Endothelial cell of umbilical vein (primary cell): Measurements from ENCODE around the gene ESRRB. TPM values are rescaled to one million over a fixed set of nuclear protein-coding genes. Genes with fewer than 3 reads are reported as not detected.

Source experiments
- BruUV-seq: library from RNA; stranded (reverse); fragments of 400-500 nt; replicated peaks from 2 replicates; lab custom pipeline; 2021; lab: Mats Ljungman, UMichigan
- CTCF ChIA-PET: fragments of 300-600, 350-600 bp; sonication (Branson Sonifier 250); formaldehyde crosslinking; loops from one replicate; lab custom pipeline; 2021; ENCODE audit warnings: antibody characterized with exemption, inconsistent platforms; lab: Charles Lee
- POLR2A ChIA-PET: fragments of 300-600, 350-600 bp; sonication (Branson Sonifier 250); formaldehyde crosslinking; loops from one replicate; lab custom pipeline; 2021; ENCODE audit warnings: antibody characterized with exemption, inconsistent platforms; lab: Charles Lee
- DNase-seq: peaks from one replicate; pipeline ENCODE4 v3.0.0-alpha.2; 2011; ENCODE audit warnings: low read depth, low spot score
- FAIRE-seq: peaks from 2 replicates; lab custom pipeline; 2011; peaks lifted over from hg19 to GRCh38; lab: Jason Lieb, UNC
- H2AFZ ChIP-seq: 2 replicates; pipeline ENCODE4 v1.6.0; 2012; ENCODE audit warnings: low read depth, low read length, control low read depth, inconsistent platforms
- H3K27ac ChIP-seq: 2 replicates; pipeline ENCODE4 v1.5.1; 2011; ENCODE audit warnings: low read depth, mild to moderate bottlenecking, control low read depth, low read length, moderate library complexity; ENCODE audit not compliant: insufficient read depth
- H3K27me3 ChIP-seq, 2 experiments: 2 replicates each; pipeline versions ENCODE4 v1.6.0 to v1.6.1; 2011; ENCODE audit warnings: low read length in 2 of 2, mixed read lengths in 1 of 2; ENCODE audit not compliant: control insufficient read depth in 2 of 2, insufficient read depth in 2 of 2
- H3K36me3 ChIP-seq, 2 experiments: 2 replicates in 1 of 2; 3 replicates in 1 of 2; pipeline ENCODE4 v1.5.1; 2011; ENCODE audit warnings: low read length in 2 of 2, mild to moderate bottlenecking in 1 of 2, moderate library complexity in 1 of 2; ENCODE audit not compliant: control insufficient read depth in 2 of 2, insufficient read depth in 2 of 2; ENCODE audit errors: extremely low read depth in 1 of 2
- H3K4me1 ChIP-seq: 3 replicates; pipeline ENCODE4 v1.5.1; 2011; ENCODE audit warnings: mild to moderate bottlenecking, low read length; ENCODE audit not compliant: control insufficient read depth, insufficient read depth; ENCODE audit errors: extremely low read depth
- H3K4me2 ChIP-seq: 2 replicates; pipeline ENCODE4 v1.6.1; 2011; ENCODE audit warnings: low read length, control low read depth, mixed read lengths; ENCODE audit not compliant: insufficient read depth
- H3K4me3 ChIP-seq, 3 experiments: fragments of 200-600 bp in 1 of 3; sonication (generic), shearing (Covaris generic) in 1 of 3; replicated peaks in 1 of 3; 2 replicates each; pipeline ENCODE4 v1.5.1; 2011 to 2016; ENCODE audit warnings: control low read depth in 3 of 3, low read length in 3 of 3, mild to moderate bottlenecking in 2 of 3, inconsistent platforms in 1 of 3, low read depth in 1 of 3, moderate library complexity in 1 of 3; ENCODE audit not compliant: insufficient read depth in 1 of 3
- H3K79me2 ChIP-seq: 2 replicates; pipeline ENCODE4 v1.6.0; 2012; ENCODE audit warnings: low read length, inconsistent platforms; ENCODE audit not compliant: control insufficient read depth, insufficient read depth
- H3K9ac ChIP-seq: replicated peaks from 2 replicates; pipeline ENCODE3; 2011; ENCODE audit warnings: low read length, control low read depth; ENCODE audit not compliant: insufficient read depth; ENCODE audit errors: extremely low read depth
- H3K9me1 ChIP-seq: replicated peaks from 3 replicates; pipeline ENCODE4 v1.6.0; 2011; ENCODE audit warnings: mild to moderate bottlenecking, low read length; ENCODE audit not compliant: control insufficient read depth, insufficient read depth; ENCODE audit errors: extremely low read depth
- H3K9me3 ChIP-seq: replicated peaks from 2 replicates; pipeline ENCODE4 v1.5.1; 2012; ENCODE audit warnings: low read length, inconsistent platforms; ENCODE audit not compliant: control insufficient read depth, insufficient read depth
- H4K20me1 ChIP-seq: replicated peaks from 2 replicates; pipeline ENCODE3; 2011; ENCODE audit warnings: mild to moderate bottlenecking, low read length; ENCODE audit not compliant: control insufficient read depth, insufficient read depth; ENCODE audit errors: extremely low read depth
- CTCF ChIP-seq, 2 donors: IDR thresholded peaks; 1 replicate in 1 of 2; 2 replicates in 1 of 2; pipeline ENCODE4 v1.5.1; 2011; ENCODE audit warnings: low read length in 2 of 2, mild to moderate bottlenecking in 2 of 2, moderate library complexity in 2 of 2, control low read depth in 1 of 2, inconsistent platforms in 1 of 2, low read depth in 1 of 2; ENCODE audit not compliant: insufficient read depth in 1 of 2; ENCODE audit errors: extremely low read depth in 1 of 2
- EZH2 ChIP-seq: IDR thresholded peaks from 2 replicates; pipeline ENCODE4 v1.6.1; 2012; ENCODE audit warnings: borderline replicate concordance, low read depth, mild to moderate bottlenecking, moderate library complexity, low read length, inconsistent platforms; ENCODE audit not compliant: severe bottlenecking
- FOS ChIP-seq: IDR thresholded peaks from 2 replicates; pipeline ENCODE4 v1.6.1; 2011; ENCODE audit warnings: mild to moderate bottlenecking, low read length, moderate library complexity, borderline replicate concordance; ENCODE audit not compliant: insufficient read depth
- GATA2 ChIP-seq: IDR thresholded peaks from 2 replicates; pipeline ENCODE4 v1.7.0; 2011; ENCODE audit warnings: low read depth, mild to moderate bottlenecking, moderate library complexity, mixed read lengths, low read length; ENCODE audit not compliant: insufficient read length, insufficient read depth
- JUN ChIP-seq: IDR thresholded peaks from 2 replicates; pipeline ENCODE4 v1.6.1; 2011; ENCODE audit warnings: borderline replicate concordance, low read depth; ENCODE audit not compliant: insufficient read length, insufficient read depth
- MAX ChIP-seq: IDR thresholded peaks from 2 replicates; pipeline ENCODE4 v1.6.1; 2011; ENCODE audit not compliant: insufficient read depth, insufficient read length
- MYC ChIP-seq: IDR thresholded peaks from one replicate; pipeline ENCODE4 v1.6.1; 2011; ENCODE audit warnings: mild to moderate bottlenecking, low read depth, low read length
- POLR2A ChIP-seq: IDR thresholded peaks from 2 replicates; pipeline ENCODE4 v1.6.1; 2012; ENCODE audit warnings: low read depth, mild to moderate bottlenecking, control low read depth, low read length
- POLR2AphosphoS5 ChIP-seq: IDR thresholded peaks from 2 replicates; pipeline ENCODE4 v1.6.1; 2012; ENCODE audit warnings: low read depth, mild to moderate bottlenecking, control low read depth, low read length, moderate library complexity; ENCODE audit not compliant: insufficient read depth
- dilution Hi-C: fragments of 300-500 bp; cut with MboI; formaldehyde crosslinking; loops from one replicate; pipeline ENCODE4 v1.15.0; 2019; ENCODE audit warnings: low sequenced_read_pairs; ENCODE audit not compliant: extremely low pct_ligation_motif_present
- intact Hi-C: fragments of 100-400 bp; cut with micrococcal nuclease; formaldehyde crosslinking; loops from one replicate; pipeline ENCODE4 v1.10.0; 2022
- polyA plus RNA-seq, 4 experiments: library from polyadenylated mRNA; depleted of rRNA in 3 of 4; stranded (reverse) in 3 of 4; unstranded in 1 of 4; fragments of >200 nt; gene quantifications; 2 replicates each; pipeline versions ENCODE4 v1.2.1 to v1.2.3, GENCODE V29; 2011 to 2012; ENCODE audit warnings: missing spikeins in 1 of 4
- total RNA-seq: library from RNA; stranded (reverse); gene quantifications from 2 replicates; pipeline ENCODE4 v1.2.3, GENCODE V29; 2021

ESRRB gene
- total and polyA plus RNA-seq, 2 donors (not counting 3 experiments of a cell fraction or from before 2014, with no cell fraction given), result not detected

- POLR2A ChIA-PET, result no interaction called here
- intact Hi-C loops, result no loop called here
- H3K9ac ChIP-seq, result no peak overlapping the region
- dilution Hi-C loops, result no loop called here
- TF ChIP-seq GATA2, result no peak
- TF ChIP-seq POLR2A, result no peak
- no peak for TF ChIP-seq POLR2AphosphoS5
- TF ChIP-seq MAX, result no peak
- TF ChIP-seq CTCF (IDR thresholded peaks at IDR 0.05; ENCODE audit: extremely low read depth in 1 of 2, insufficient read depth in 1 of 2, low read depth in 1 of 2, low read length in 2 of 2), result no peak
- TF ChIP-seq EZH2, result no peak
- TF ChIP-seq FOS, result no peak
- TF ChIP-seq JUN, result no peak
- no peak for TF ChIP-seq MYC
- no peaks in the 10 kb centered on the region for H3K9me1 ChIP-seq
- FAIRE-seq (no peak), DNase-seq (no peak)
- H2AFZ ChIP-seq, result no peak overlapping the region
- BruUV-seq, result no TSS peak
- no peak overlapping the region for H3K4me2 ChIP-seq
- no peaks in the 10 kb centered on the region for H3K4me1 ChIP-seq
- no peaks in the 10 kb centered on the region for H4K20me1 ChIP-seq
- H3K9me3 ChIP-seq, result no peaks in the 10 kb centered on the region
- H3K27me3 ChIP-seq, result no peaks in the 10 kb centered on the region
- H3K27ac ChIP-seq, result no peak overlapping the region
- H3K79me2 ChIP-seq, result no peaks in the 10 kb centered on the region
- no peaks in the 10 kb centered on the region for H3K36me3 ChIP-seq
- no peak overlapping the region for H3K4me3 ChIP-seq
- CTCF ChIA-PET, result no interaction called here
These were observed 47.6 kb downstream of the ESRRB start for GRCh38 chr14:76423534-76423933.
